SH-SY5Y (cell line): ENCODE results near the gene MSI2.

Experiments used
- GATA2 ChIP-seq: IDR thresholded peaks from 2 replicates; pipeline ENCODE4 v1.6.1; 2011; ENCODE audit warnings: mild to moderate bottlenecking, low read depth, low read length
- GATA3 ChIP-seq: IDR thresholded peaks from 2 replicates; pipeline ENCODE4 v1.6.1; 2011; ENCODE audit warnings: low read depth, mild to moderate bottlenecking, low read length, moderate library complexity

DNA sequence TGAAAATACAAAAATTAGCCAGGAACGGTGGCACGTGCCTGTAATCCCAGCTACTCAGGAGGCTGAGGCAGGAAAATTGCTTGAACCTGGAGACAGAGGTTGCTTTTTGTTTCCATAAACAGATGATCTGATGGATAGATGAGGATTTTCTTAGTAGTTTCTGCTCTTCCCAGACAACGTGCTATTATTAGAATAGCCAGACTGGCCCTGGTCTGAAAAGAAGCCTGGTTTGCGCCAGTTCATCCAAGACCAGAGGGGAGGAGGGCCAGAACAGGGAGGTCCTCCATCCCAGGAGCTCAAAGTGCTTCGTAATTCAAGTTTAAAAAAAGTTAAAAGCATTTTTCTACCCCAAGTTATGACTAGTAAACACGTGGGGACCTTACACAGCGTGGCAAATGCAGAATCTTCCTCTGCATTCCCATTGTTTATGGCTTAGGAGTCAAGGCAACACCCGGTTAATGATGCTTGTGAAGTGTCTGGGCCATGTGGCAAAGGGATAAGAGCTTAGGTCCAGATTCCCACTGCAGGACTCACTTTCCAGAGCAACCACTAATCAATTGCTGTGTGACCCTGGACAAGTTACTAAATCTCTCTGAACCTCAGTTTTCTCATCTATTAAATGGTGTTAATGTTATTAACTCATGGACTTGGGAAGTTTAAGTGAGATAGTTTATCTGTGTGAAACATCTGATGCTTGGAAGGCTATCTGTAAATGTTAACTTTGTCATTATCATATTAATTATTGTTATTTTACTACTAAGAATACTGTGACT is 283.4 kb downstream of the MSI2 start:
- no peak for TF ChIP-seq GATA2
- TF ChIP-seq GATA3, result no peak
